Adipocyte (in vitro differentiated cells): ENCODE data around the gene C11orf58.

Source experiments
- DNase-seq: peaks from one replicate; pipeline ENCODE4 v3.0.0-alpha.2; 2015; ENCODE audit warnings: low read depth
- H3K27me3 ChIP-seq: replicated peaks from 2 replicates; pipeline ENCODE4 v1.7.0; 2013; ENCODE audit warnings: mild to moderate bottlenecking, low read length, moderate library complexity; ENCODE audit not compliant: control insufficient read depth, insufficient read depth
- H3K36me3 ChIP-seq: 2 replicates; pipeline ENCODE4 v1.7.0; 2013; ENCODE audit warnings: low read length, mild to moderate bottlenecking, moderate library complexity; ENCODE audit not compliant: control insufficient read depth, insufficient read depth, severe bottlenecking
- H3K4me1 ChIP-seq: 2 replicates; pipeline ENCODE4 v1.7.0; 2013; ENCODE audit warnings: mild to moderate bottlenecking, low read length, moderate library complexity; ENCODE audit not compliant: control insufficient read depth, insufficient read depth
- H3K4me3 ChIP-seq: 2 replicates; pipeline ENCODE4 v1.7.0; 2013; ENCODE audit warnings: mild to moderate bottlenecking, low read length, moderate library complexity
- H3K9ac ChIP-seq: 2 replicates; pipeline ENCODE4 v1.7.0; 2013; ENCODE audit warnings: mild to moderate bottlenecking, low read length, moderate library complexity
- H3K9me3 ChIP-seq: 2 replicates; pipeline ENCODE4 v1.7.0; 2013; ENCODE audit warnings: mild to moderate bottlenecking, low read length, moderate library complexity; ENCODE audit not compliant: control insufficient read depth

Gene C11orf58

DNA sequence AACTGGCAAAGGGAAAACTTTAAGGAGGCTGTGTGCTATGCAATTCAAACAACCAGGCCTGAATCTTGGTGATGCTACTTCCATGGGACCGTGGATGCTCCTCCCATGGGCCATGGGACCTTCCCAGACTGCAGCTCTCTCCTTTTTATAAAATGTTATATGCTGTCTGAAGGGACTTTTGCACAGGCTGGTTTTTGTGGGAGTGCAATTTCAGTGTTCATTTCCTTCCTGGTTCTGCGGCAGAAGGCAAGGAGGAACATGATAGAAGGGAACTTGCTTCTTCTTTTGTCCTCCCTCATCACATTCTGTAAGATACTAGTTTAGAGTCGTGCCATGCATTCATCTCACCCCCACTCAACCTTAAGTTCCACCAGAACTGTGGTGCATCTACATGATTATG lies 68.9 kb downstream of the C11orf58 start:
- Histone ChIP-seq H3K9me3 (no peaks in the 10 kb centered on the region), H3K9ac (peak overlapping the region; percentile 69), H3K4me3 (no peak overlapping the region), H3K27me3 (no peaks in the 10 kb centered on the region), H3K4me1 (peaks cover 61% of the 10 kb centered on the region), H3K36me3 (no peaks in the 10 kb centered on the region)
- DNase-seq: no peak
